Thyroid gland (tissue), 4 donors: ENCODE data around the gene DLK1. TPM values are rescaled to one million over a fixed set of nuclear protein-coding genes. Genes with fewer than 3 reads are reported as not detected.

ENCODE experiments used
- DNase-seq, 2 donors: peaks; one replicate each; pipeline ENCODE4 v3.0.0-alpha.2; 2019
- H3K27ac ChIP-seq, 3 donors: fragments of 200-600 bp; sonication (generic); 1 replicate in 2 of 3; 2 replicates in 1 of 3; pipeline ENCODE4 v1.5.1; 2016 to 2019; ENCODE audit warnings: mild to moderate bottlenecking in 1 of 3, moderate library complexity in 1 of 3
- H3K27me3 ChIP-seq: fragments of 200-600 bp; sonication (generic); one replicate; pipeline ENCODE4 v1.5.1; 2019
- H3K36me3 ChIP-seq, 2 donors: fragments of 200-600 bp; sonication (generic); one replicate each; pipeline ENCODE4 v1.5.1; 2016 to 2019
- H3K4me1 ChIP-seq, 2 donors: fragments of 200-600 bp; sonication (generic); one replicate each; pipeline ENCODE4 v1.5.1; 2017 to 2019
- H3K4me3 ChIP-seq, 3 donors: fragments of 200-600 bp; sonication (generic); replicated peaks in 1 of 3; 1 replicate in 2 of 3; 2 replicates in 1 of 3; pipeline ENCODE4 v1.5.1; 2016; ENCODE audit warnings: mild to moderate bottlenecking in 1 of 3
- H3K9me3 ChIP-seq: fragments of 200-600 bp; sonication (generic); one replicate; pipeline ENCODE4 v1.5.1; 2017
- POLR2A ChIP-seq, 2 donors: fragments of 450-650 bp; IDR thresholded peaks; one replicate each; pipeline ENCODE4 v1.6.1; 2017; ENCODE audit warnings: antibody characterized with exemption in 2 of 2, mild to moderate bottlenecking in 2 of 2, moderate library complexity in 1 of 2
- WGBS, 2 donors: methylation state at CpG; one replicate each; pipeline ENCODE4 v1.1.5; 2017; 5-methylcytosine and 5-hydroxymethylcytosine counted together
- intact Hi-C: fragments of 100-400 bp; cut with DNase I; formaldehyde crosslinking; loops from one replicate; pipeline ENCODE4 v1.15.1; 2023
- total RNA-seq, 4 donors: library from RNA; depleted of rRNA; stranded (reverse); fragments of >200 nt; gene quantifications; one replicate each; pipeline ENCODE4 v1.2.3, GENCODE V29; 2016
- TF ChIP-seq, protein P1 (sequence below), 6 experiments: fragments of 200-600 bp in 3 of 6; fragments of 450-650 bp in 3 of 6; sonication (generic) in 3 of 6; IDR thresholded peaks; one replicate each; pipeline ENCODE4 v1.5.1; 2016 to 2019; ENCODE audit warnings: antibody characterized with exemption in 6 of 6, mild to moderate bottlenecking in 2 of 6, inconsistent platforms in 1 of 6, moderate library complexity in 1 of 6

DLK1 gene
- total RNA-seq, 4 donors from 2014 or later, result 0.40 TPM; not detected in 3

GRCh38 chr14:100748944-100749343 is 22.3 kb downstream of the DLK1 start:
- H3K9me3 ChIP-seq, result no peaks in the 10 kb centered on the region
- peaks cover 8 to 12% of the 10 kb centered on the region in 2 donors for H3K4me1 ChIP-seq
- intact Hi-C loops, result no loop called here
- H3K27ac ChIP-seq, result no peak overlapping the region
- TF ChIP-seq, protein P1, sequence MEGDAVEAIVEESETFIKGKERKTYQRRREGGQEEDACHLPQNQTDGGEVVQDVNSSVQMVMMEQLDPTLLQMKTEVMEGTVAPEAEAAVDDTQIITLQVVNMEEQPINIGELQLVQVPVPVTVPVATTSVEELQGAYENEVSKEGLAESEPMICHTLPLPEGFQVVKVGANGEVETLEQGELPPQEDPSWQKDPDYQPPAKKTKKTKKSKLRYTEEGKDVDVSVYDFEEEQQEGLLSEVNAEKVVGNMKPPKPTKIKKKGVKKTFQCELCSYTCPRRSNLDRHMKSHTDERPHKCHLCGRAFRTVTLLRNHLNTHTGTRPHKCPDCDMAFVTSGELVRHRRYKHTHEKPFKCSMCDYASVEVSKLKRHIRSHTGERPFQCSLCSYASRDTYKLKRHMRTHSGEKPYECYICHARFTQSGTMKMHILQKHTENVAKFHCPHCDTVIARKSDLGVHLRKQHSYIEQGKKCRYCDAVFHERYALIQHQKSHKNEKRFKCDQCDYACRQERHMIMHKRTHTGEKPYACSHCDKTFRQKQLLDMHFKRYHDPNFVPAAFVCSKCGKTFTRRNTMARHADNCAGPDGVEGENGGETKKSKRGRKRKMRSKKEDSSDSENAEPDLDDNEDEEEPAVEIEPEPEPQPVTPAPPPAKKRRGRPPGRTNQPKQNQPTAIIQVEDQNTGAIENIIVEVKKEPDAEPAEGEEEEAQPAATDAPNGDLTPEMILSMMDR (IDR thresholded peaks at IDR 0.05), result no peak
- no peak for TF ChIP-seq POLR2A (IDR thresholded peaks at IDR 0.05)
- no peaks in the 10 kb centered on the region for H3K27me3 ChIP-seq
- WGBS, 2 donors, result 79 to 85% methylated on average over 8 of the region's 8 CpGs
- H3K36me3 ChIP-seq, result no peaks in the 10 kb centered on the region
- no peak overlapping the region for H3K4me3 ChIP-seq
- DNase-seq, result no peak

DNA sequence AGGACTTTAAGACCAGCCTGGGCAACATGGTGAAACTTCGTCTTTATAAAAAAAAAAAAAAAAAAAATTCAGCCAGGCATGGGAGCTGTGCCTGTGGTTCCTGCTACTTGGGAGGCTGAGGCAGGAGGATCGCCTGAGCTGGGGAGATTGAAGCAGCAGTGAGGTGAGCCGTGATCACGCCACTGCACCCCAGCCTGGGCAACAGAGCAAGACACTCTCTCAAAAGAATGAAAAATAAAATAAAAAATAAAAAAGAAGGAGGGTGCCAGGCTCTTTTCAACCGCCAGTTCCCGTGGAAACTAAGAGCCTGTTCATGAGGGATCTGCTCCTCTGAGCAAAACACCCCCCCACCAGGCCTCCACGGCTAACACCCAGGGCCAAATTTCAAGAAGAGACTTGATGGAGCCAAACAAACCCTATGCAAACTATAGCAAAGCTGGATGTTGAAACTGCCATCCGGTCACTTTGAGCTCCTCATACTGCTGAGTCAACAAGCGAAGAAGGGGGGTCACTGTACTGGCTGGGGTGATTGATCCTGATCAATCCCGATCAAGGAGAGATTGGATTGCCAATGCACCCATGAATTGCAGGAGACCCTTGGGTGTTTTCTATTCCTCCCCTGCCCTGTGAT is 23.4 kb downstream of the DLK1 start:
- H3K27ac ChIP-seq, result no peak overlapping the region
- 87 to 95% methylated on average over 10 of the region's 10 CpGs for WGBS, 2 donors
- no peak for DNase-seq
- no peaks in the 10 kb centered on the region for H3K27me3 ChIP-seq
- H3K9me3 ChIP-seq, result no peaks in the 10 kb centered on the region
- H3K4me1 ChIP-seq, result peaks cover 8 to 12% of the 10 kb centered on the region in 2 donors
- no peaks in the 10 kb centered on the region for H3K36me3 ChIP-seq
- no peak overlapping the region for H3K4me3 ChIP-seq
- intact Hi-C loops, result no loop called here
- TF ChIP-seq, protein P1 (IDR thresholded peaks at IDR 0.05), result no peak
- TF ChIP-seq POLR2A (IDR thresholded peaks at IDR 0.05), result no peak

- H3K4me3 ChIP-seq, result no peak overlapping the region
- TF ChIP-seq, protein P1 (IDR thresholded peaks at IDR 0.05), result no peak
- no peak for TF ChIP-seq POLR2A (IDR thresholded peaks at IDR 0.05)
- 89% methylated on average over 15 to 17 of the region's 17 CpGs for WGBS, 2 donors
Measured at GRCh38 chr14:100750762-100751699, 24.3 kb downstream of the DLK1 start.

DNA sequence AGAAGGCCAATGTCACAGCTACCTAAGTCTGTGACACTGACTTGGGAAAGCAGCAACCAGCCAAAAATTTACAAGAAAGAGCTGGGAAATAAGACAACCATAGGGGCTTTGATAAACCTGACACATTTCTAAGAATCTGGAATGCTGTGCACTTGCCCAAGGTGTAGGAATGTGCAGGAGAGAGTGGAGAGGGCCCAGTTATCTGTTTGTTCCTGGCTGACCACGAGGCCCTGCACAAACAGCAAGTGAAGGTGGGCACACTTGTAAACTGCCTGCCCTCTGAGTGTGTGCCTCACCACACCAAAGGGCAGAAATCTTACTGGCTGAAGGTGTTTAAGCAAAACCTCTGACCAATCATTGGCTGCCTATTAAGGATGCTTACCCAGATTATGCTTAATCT is 27.3 kb downstream of the DLK1 start:
- Histone ChIP-seq H3K27me3 (no peaks in the 10 kb centered on the region), H3K9me3 (no peaks in the 10 kb centered on the region), H3K4me1 (no peaks in the 10 kb centered on the region), H3K36me3 (no peaks in the 10 kb centered on the region), H3K4me3 (no peak overlapping the region), H3K27ac (no peak overlapping the region)
- TF ChIP-seq, protein P1 (IDR thresholded peaks at IDR 0.05), result no peak
- TF ChIP-seq POLR2A (IDR thresholded peaks at IDR 0.05), result no peak
- DNase-seq, result no peak
- 46 to 59% methylated on average over 1 of the region's 1 CpG for WGBS, 2 donors
- intact Hi-C loops, result no loop called here

More at GRCh38 chr14:100750762-100751699, 24.3 kb downstream of the DLK1 start:
- intact Hi-C loops, result no loop called here
- no peak overlapping the region for H3K27ac ChIP-seq
- H3K4me1 ChIP-seq, result peaks cover 8 to 12% of the 10 kb centered on the region in 2 donors
- no peaks in the 10 kb centered on the region for H3K9me3 ChIP-seq
- H3K36me3 ChIP-seq, result no peaks in the 10 kb centered on the region
- no peaks in the 10 kb centered on the region for H3K27me3 ChIP-seq
- no peak for DNase-seq

GRCh38 chr14:100755649-100756048 is 29.0 kb downstream of the DLK1 start:
- Histone ChIP-seq H3K27ac (no peak overlapping the region), H3K36me3 (no peaks in the 10 kb centered on the region), H3K9me3 (no peaks in the 10 kb centered on the region), H3K4me1 (no peaks in the 10 kb centered on the region), H3K27me3 (no peaks in the 10 kb centered on the region), H3K4me3 (no peak overlapping the region)
- no peak for TF ChIP-seq POLR2A (IDR thresholded peaks at IDR 0.05)
- TF ChIP-seq, protein P1 (IDR thresholded peaks at IDR 0.05), result no peak
- 86 to 98% methylated on average over 1 of the region's 1 CpG for WGBS, 2 donors
- intact Hi-C loops, result no loop called here
- DNase-seq, result no peak
